AG04449 (cell line): Measurements from ENCODE around the gene DMKN.

Experiments used
- CTCF ChIA-PET: fragments of 350-600 bp; formaldehyde crosslinking; extraction: SDS; loops from one replicate; lab custom pipeline; 2021; ENCODE audit warnings: antibody characterized with exemption; lab: Yijun Ruan, JAX
- POLR2A ChIA-PET: fragments of 400-600, 350-600 bp; formaldehyde crosslinking; extraction: SDS; loops from one replicate; lab custom pipeline; 2020; ENCODE audit warnings: antibody characterized with exemption, inconsistent platforms; lab: Yijun Ruan, JAX
- DNase-seq: peaks from one replicate; pipeline ENCODE4 v3.0.0-alpha.2; 2010; ENCODE audit warnings: low read depth, low spot score
- H3K4me3 ChIP-seq: 2 replicates; pipeline ENCODE4 v1.5.1; 2011; ENCODE audit warnings: low read depth, mild to moderate bottlenecking, control low read depth, low read length
- TF ChIP-seq, protein P1 (sequence below): IDR thresholded peaks from one replicate; pipeline ENCODE4 v1.5.1; 2011; ENCODE audit warnings: mild to moderate bottlenecking, moderate library complexity, low read length, control low read depth, inconsistent platforms; ENCODE audit not compliant: insufficient read depth; ENCODE audit errors: missing control alignments

The DMKN gene

DNA sequence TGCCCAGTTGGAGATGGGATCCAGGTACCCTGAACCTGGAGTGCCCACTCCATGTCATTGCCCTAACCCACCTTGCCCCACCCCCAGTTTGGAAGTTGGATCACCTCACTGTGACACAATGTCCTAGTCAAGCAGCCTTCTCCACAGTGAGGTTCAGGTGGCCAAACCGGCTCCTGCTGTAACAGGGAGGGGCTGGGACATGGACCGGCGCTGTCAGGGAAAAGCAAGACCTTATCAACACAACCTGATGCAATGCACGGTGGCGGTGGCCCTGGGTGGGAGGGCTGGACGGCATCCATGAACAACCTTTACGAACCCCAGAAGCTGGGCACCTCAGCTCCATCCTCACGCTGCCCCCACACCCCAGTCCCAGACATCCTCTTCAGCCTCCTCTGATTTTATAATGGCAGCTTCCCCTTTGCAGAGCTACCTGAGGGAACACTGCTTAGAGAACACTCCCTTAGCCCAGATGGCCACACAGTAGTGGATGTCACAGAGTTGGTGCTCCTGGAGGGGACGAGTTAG is 21.6 kb downstream of the DMKN start:
- POLR2A ChIA-PET, result no interaction called here
- CTCF ChIA-PET, result interaction anchor here (0.5 to 8.2 kb wide), 6 partner anchors 11 to 160 kb away, joined by 3 to 93 read pairs (median 3); no protein-coding TSS in a partner anchor
- DNase-seq, result no peak

GRCh38 chr19:35490364-35490763 is 23.1 kb downstream of the DMKN start, which contains the start of gene KRTDAP:
Gene KRTDAP (minus strand): TSS chr19:35490464. CDS start chr19:35490442, 22 bp downstream.
- TF ChIP-seq, protein P1, sequence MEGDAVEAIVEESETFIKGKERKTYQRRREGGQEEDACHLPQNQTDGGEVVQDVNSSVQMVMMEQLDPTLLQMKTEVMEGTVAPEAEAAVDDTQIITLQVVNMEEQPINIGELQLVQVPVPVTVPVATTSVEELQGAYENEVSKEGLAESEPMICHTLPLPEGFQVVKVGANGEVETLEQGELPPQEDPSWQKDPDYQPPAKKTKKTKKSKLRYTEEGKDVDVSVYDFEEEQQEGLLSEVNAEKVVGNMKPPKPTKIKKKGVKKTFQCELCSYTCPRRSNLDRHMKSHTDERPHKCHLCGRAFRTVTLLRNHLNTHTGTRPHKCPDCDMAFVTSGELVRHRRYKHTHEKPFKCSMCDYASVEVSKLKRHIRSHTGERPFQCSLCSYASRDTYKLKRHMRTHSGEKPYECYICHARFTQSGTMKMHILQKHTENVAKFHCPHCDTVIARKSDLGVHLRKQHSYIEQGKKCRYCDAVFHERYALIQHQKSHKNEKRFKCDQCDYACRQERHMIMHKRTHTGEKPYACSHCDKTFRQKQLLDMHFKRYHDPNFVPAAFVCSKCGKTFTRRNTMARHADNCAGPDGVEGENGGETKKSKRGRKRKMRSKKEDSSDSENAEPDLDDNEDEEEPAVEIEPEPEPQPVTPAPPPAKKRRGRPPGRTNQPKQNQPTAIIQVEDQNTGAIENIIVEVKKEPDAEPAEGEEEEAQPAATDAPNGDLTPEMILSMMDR, result no peak
- ChIA-PET POLR2A (no interaction called here), CTCF (interaction anchor here (1.3 to 8.2 kb wide), 2 partner anchors 137 kb away, joined by 6 to 93 read pairs; no protein-coding TSS in a partner anchor)
- no peak for DNase-seq
- no peak within 1 kb of the TSS for H3K4me3 ChIP-seq

More for the DNA sequence above, 21.6 kb downstream of the DMKN start:
- TF ChIP-seq, protein P1, result no peak
- H3K4me3 ChIP-seq, result no peak overlapping the region

DNA sequence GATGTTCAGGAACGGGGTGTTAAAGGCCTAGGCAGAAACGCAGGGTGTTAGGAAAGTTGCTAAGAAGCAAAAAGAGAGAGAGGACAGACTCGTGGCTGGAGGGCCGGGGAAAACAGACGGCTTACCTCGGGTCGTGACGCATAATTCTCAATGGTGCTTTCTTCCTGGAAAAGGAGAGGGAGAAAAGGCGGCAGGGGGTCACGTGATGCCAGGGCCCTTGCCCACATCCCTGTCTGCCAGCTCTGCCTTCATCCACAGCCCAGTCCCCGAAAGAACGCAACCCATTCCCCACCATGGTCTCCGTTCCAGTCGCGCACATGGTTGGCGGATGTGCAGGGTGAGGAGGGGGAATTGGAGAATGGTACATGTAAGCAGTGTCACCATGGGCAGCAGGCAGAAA is 24.8 kb downstream of the DMKN start:
- ChIA-PET CTCF (interaction anchor here (2.6 kb wide), 1 partner anchor 21 kb away, joined by 11 read pairs; no protein-coding TSS in a partner anchor), POLR2A (no interaction called here)
- no peak overlapping the region for H3K4me3 ChIP-seq
- TF ChIP-seq, protein P1, result no peak
- no peak for DNase-seq

GRCh38 chr19:35487656-35488182 is 25.7 kb downstream of the DMKN start:
- TF ChIP-seq, protein P1, result no peak
- CTCF ChIA-PET, result interaction anchor here (1.0 to 2.6 kb wide), 5 partner anchors 7 to 135 kb away, joined by 3 to 25 read pairs (median 6); no protein-coding TSS in a partner anchor
- POLR2A ChIA-PET, result no interaction called here

DNA sequence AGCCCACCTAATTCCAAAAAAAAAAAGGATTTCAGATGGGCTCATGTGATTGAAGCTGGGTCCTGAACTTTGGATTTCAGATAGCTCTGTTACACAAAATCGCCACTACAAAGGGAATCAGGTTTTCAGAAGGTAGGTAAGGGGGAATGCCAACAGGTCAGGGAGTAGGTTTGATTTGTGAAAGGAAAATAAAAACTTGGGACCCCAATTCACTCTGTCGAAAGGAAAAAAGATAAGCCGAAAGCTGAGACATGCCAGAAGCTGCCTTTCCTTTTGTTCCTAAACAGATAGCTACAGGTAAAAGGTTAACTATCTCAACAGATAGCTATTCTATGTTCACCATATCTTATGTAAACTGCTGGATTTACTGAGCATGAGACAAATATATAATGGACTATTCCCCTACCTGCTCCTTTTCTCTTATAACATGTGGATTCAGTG is 27.2 kb downstream of the DMKN start:
- no peak overlapping the region for H3K4me3 ChIP-seq
- ChIA-PET POLR2A (no interaction called here), CTCF (interaction anchor here (2.4 to 2.6 kb wide), 2 partner anchors 9 to 23 kb away, joined by 11 to 25 read pairs; no protein-coding TSS in a partner anchor)
- DNase-seq, result no peak
- TF ChIP-seq, protein P1, result no peak

More at GRCh38 chr19:35487656-35488182, 25.7 kb downstream of the DMKN start:
- no peak for DNase-seq
- H3K4me3 ChIP-seq, result no peak overlapping the region

DNA sequence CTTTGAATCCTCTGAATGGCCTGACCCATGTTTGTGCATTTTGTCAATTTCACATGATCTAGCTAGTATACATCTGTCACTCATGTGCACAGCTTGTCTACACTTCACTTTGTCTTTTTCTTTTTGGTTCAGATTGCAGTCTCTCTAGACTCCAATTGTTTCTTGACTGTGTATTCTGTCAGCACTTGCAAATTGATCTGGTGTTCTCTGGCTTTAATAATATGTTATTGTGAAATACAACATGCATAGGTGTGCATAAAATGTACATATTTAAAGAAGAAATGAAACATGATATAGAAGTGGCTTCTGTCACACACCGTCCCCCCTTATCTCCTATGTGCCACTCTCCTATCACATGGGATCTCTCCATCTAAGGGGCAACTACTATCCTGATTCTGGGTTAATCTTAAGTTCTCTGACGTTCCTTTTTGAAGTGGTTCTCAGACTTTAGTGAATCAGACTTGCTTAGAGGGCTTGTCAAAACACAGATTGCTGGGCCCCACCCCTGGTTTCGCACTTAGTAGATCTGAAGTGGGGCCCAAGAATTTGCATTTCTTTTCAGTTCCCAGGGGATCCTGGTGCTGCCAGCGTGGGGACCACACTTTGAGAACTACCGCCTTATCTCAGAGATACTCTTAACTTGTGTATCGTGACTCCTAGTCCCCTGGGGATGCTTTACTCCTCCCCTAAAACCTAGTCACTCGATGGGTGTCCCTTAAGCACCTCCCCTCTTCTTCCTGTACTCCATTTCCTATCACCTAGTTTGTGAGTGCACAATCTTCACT is 29.0 kb downstream of the DMKN start:
- POLR2A ChIA-PET, result no interaction called here
- TF ChIP-seq, protein P1, result no peak
- CTCF ChIA-PET, result no interaction called here
- DNase-seq, result no peak
- no peak overlapping the region for H3K4me3 ChIP-seq
